ENCODE results near the gene SHC1.

The SHC1 gene

DNA sequence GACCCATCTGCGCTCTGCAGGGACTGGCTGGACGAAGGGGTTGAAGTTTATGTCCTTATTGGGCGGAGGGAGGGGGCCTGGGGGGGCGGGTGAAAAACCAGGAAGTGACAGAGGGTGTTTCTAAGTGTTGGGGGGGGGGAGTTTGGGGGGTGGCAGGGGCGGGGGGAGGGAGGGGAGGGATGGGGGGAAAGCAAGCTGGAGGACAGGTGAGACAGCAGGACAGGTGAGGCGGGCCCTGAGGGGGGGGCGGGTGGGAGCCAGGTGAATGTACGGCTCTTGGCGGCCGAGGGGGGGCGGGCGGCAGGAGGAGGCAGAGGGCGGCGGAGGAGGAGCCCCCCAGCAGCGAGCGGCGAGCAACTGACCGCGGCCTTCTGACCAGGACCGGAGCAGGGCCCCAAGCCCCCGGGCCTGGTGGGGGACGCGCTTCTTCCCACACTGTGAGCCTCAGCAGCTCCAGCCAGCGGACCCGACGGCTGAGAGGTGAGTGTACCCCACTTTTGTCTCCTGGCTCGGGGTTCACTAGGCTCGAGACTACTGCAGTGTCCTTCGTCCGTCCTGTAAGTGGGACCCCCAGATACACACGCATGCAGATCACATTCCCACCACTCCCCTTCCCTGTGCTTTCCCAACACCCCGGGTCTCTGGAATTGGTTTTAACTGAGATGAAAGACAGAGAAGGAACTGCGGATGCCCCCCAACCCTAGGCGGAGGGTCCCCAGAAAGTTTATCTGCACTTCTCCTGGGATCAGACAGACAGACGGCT is 32.1 kb upstream of the SHC1 start, which contains the start of gene ZBTB7B:
TSS of gene ZBTB7B (plus strand) at position 339 of the 763 bp plus-strand sequence. CDS start 11,859 bp downstream, outside the sequence.
- Histone ChIP-seq H3K27ac (peak within 1 kb of the TSS; percentile 98), H3K36me3 (no peaks in the 10 kb centered on the region), H3K9ac (peak within 1 kb of the TSS; percentile 95)

GRCh38 chr1:155001675-155002463 is 31.3 kb upstream of the SHC1 start:
- TF ChIP-seq Cebpa-rat (IDR thresholded peaks at IDR 0.05), result no peak
- H3K9me3 ChIP-seq, result no peaks in the 10 kb centered on the region
- no peaks in the 10 kb centered on the region for H3K27me3 ChIP-seq
- no peaks in the 10 kb centered on the region; the same call in 1 of the 2 replicates for H4K20me1 ChIP-seq
- peak overlapping the region; percentile 86 for H3K9ac ChIP-seq
- H3K36me3 ChIP-seq, result no peaks in the 10 kb centered on the region
- peak overlapping the region; percentile 90 for H3K27ac ChIP-seq
- H3K4me2 ChIP-seq, result peak overlapping the region; percentile 84
- H3K4me1 ChIP-seq, result peaks cover 54% of the 10 kb centered on the region
- peak overlapping the region; percentile 95 for H3K4me3 ChIP-seq

More for the DNA sequence above, 32.1 kb upstream of the SHC1 start, which contains the start of gene ZBTB7B:
- Histone ChIP-seq H3K9me3 (no peaks in the 10 kb centered on the region), H3K4me1 (peaks cover 54% of the 10 kb centered on the region), H4K20me1 (peaks cover 8% of the 10 kb centered on the region; the same call in 1 of the 2 replicates), H3K4me3 (peak within 1 kb of the TSS; percentile 95), H3K27me3 (no peaks in the 10 kb centered on the region), H3K4me2 (peak within 1 kb of the TSS; percentile 100)
- no peak for TF ChIP-seq Cebpa-rat (IDR thresholded peaks at IDR 0.05)

DNA sequence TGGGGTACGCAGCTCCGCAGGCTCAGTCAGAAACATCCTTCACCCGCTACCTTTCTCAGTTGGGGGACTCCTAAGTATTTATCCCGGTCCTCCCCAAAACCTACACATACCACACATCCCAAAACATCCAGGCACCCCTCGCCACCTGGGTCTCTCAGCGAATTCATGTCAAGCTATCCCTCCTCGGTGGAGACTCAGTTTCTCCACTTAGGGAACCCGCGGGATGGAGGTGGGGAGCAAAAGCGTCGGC is 30.8 kb upstream of the SHC1 start:
- H3K9ac ChIP-seq, result peak overlapping the region; percentile 86
- no peaks in the 10 kb centered on the region for H3K36me3 ChIP-seq
- TF ChIP-seq Cebpa-rat (IDR thresholded peaks at IDR 0.05), result no peak
- H3K9me3 ChIP-seq, result no peaks in the 10 kb centered on the region
- H3K27ac ChIP-seq, result peak overlapping the region; percentile 90
- peak overlapping the region; percentile 95 for H3K4me3 ChIP-seq
- H3K27me3 ChIP-seq, result no peaks in the 10 kb centered on the region
- H3K4me2 ChIP-seq, result peak overlapping the region; percentile 84
- H4K20me1 ChIP-seq, result no peaks in the 10 kb centered on the region
- H3K4me1 ChIP-seq, result peaks cover 54% of the 10 kb centered on the region

DNA sequence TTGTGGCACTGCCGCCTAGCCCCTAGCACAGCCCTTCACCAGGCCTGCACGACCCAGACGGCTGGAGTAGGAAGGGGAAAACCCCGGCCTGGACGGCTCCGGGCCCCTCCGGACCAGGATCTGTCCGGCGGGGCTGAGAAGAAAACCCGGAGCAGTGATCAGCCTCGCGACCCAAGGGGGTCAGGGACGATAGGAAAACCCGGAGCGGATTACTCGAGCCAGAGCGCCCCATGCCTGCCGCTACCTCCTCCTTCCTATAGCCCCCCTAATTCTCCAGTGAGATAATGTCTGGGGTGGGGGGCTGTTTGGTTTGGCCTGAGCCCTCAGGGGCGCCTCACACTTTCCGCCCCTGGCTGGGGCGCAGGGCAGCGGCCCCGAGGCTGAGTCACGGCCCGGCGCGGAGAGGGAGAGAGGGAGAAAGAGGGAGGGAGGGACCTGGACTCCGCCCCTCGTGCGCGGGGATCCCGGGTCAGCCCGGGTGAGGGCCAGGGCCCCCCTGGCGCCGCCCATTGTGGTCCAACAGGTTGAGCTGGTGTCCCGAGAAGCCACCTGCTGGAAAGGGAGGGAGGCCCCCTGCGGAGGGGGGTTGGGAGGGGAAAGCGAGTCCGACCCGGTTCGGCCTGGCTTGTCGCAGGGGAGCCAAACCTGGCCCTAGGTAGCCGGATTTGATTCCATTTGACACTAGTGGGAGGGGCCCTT is 30.3 kb upstream of the SHC1 start:
- Histone ChIP-seq H3K4me1 (peaks cover 54% of the 10 kb centered on the region), H3K4me2 (peak overlapping the region; percentile 84), H3K9me3 (no peaks in the 10 kb centered on the region)

GRCh38 chr1:155000411-155000725 is 29.8 kb upstream of the SHC1 start:
- Histone ChIP-seq H4K20me1 (no peaks in the 10 kb centered on the region), H3K9ac (peak overlapping the region; percentile 86), H3K36me3 (no peaks in the 10 kb centered on the region), H3K4me3 (peak overlapping the region; percentile 95), H3K9me3 (no peaks in the 10 kb centered on the region), H3K4me2 (peak overlapping the region; percentile 84), H3K4me1 (peaks cover 49% of the 10 kb centered on the region), H3K27me3 (no peaks in the 10 kb centered on the region), H3K27ac (peak overlapping the region; percentile 90)
- no peak for TF ChIP-seq Cebpa-rat (IDR thresholded peaks at IDR 0.05)

More for the DNA sequence above, 30.3 kb upstream of the SHC1 start:
- Histone ChIP-seq H3K27me3 (no peaks in the 10 kb centered on the region), H3K36me3 (no peaks in the 10 kb centered on the region), H3K27ac (peak overlapping the region; percentile 90), H3K9ac (peak overlapping the region; percentile 86), H3K4me3 (peak overlapping the region; percentile 95), H4K20me1 (no peaks in the 10 kb centered on the region)
- no peak for TF ChIP-seq Cebpa-rat (IDR thresholded peaks at IDR 0.05)

- no peak for TF ChIP-seq Cebpa-rat (IDR thresholded peaks at IDR 0.05)
- no peaks in the 10 kb centered on the region for H3K27me3 ChIP-seq
- peak overlapping the region; percentile 84 for H3K4me2 ChIP-seq
- H3K27ac ChIP-seq, result peak overlapping the region; percentile 52
- peaks cover 50% of the 10 kb centered on the region for H3K4me1 ChIP-seq
- H3K9me3 ChIP-seq, result no peaks in the 10 kb centered on the region
- peak overlapping the region; percentile 95 for H3K4me3 ChIP-seq
- peak overlapping the region; percentile 73 for H3K9ac ChIP-seq
- no peaks in the 10 kb centered on the region for H3K36me3 ChIP-seq
- H4K20me1 ChIP-seq, result no peaks in the 10 kb centered on the region
These were observed 29.2 kb upstream of the SHC1 start for GRCh38 chr1:154999571-155000410.

DNA sequence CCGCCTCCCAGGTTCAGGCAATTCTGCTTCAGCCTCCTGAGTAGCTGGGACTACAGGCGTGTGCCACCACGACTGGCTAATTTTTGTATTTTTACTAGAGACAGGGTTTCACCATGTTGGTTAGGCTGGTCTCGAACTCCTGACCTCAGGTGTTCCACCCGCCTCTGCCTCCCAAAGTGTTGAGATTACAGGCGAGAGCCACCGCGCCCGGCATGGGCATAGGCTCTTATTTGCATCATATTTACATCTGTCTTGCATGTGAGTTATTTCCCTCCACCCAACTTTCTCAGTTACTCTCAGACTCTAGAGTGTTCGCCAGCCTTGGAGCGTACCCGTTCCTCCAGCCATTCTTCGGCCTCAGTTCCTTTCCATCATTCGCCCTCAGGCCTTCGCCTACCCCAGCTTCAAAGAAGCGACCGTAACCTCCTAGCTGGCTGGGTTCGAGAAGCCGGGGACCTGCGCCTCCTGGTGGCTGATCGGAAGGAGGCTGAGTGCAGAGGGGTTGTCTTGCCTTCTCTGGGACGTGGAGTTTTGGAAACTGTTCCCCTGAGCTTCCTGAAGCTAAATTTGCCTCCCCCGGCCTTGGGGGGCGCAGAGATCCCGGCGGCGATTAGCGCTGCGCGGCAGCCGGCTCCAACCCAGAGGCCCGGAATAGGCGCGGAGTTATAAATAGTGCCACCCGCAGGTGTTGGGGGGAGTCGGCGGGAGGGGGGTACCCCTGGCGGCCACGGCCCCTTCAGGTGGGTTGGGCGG is 28.4 kb upstream of the SHC1 start:
- no peak for TF ChIP-seq Cebpa-rat (IDR thresholded peaks at IDR 0.05)
- peaks cover 50% of the 10 kb centered on the region for H3K4me1 ChIP-seq
- 0 out of 2 replicates have a peak, but pooled peaks cover under 1% of the 10 kb centered on the region for H3K36me3 ChIP-seq
- peak overlapping the region; percentile 95 for H3K4me3 ChIP-seq
- H3K9ac ChIP-seq, result peak overlapping the region; percentile 57; the same call in 1 of the 2 replicates
- H3K27ac ChIP-seq, result peak overlapping the region; percentile 35; the same call in 1 of the 2 replicates
- H3K27me3 ChIP-seq, result no peaks in the 10 kb centered on the region
- H3K9me3 ChIP-seq, result no peaks in the 10 kb centered on the region
- H4K20me1 ChIP-seq, result no peaks in the 10 kb centered on the region
- H3K4me2 ChIP-seq, result peak overlapping the region; percentile 84

DNA sequence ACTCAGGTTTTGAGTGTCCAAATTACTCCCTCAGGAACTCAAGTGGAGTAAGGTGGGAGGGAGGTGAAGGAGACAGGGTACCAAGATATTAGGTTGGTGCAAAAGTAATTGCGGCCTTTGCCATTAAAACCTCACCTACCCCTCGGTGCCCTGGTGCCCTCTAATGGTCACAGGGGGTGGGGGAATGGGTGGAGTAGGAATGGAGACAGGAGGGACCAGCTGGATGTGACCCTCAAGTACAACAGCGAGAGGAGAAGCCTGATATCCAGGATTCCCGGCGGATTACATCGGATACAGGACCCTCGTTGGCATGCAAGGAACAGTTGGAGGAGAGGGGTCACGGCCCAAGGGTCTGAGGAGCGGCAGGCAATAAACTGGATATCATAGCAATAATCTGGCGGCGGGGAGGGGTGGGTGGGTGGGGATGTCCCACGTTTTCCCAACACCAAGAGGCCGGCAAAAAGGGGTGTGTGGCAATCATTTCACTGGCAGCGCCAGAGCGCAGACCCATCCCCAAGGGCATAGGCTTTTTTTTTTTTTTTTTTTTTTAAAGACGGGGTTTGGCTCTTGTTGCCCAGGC is 27.7 kb upstream of the SHC1 start:
- 0 out of 2 replicates have a peak, but pooled peaks cover 6% of the 10 kb centered on the region for H3K36me3 ChIP-seq
- H3K4me3 ChIP-seq, result peak overlapping the region; percentile 95
- H4K20me1 ChIP-seq, result no peaks in the 10 kb centered on the region
- no peak for TF ChIP-seq Cebpa-rat (IDR thresholded peaks at IDR 0.05)
- peaks cover 57% of the 10 kb centered on the region for H3K4me1 ChIP-seq
- H3K9me3 ChIP-seq, result no peaks in the 10 kb centered on the region
- H3K27ac ChIP-seq, result peak overlapping the region; percentile 35; the same call in 1 of the 2 replicates
- H3K9ac ChIP-seq, result 0 out of 2 replicates have a peak overlapping the region, but pooled peaks have one; percentile 57
- H3K27me3 ChIP-seq, result no peaks in the 10 kb centered on the region
- peak overlapping the region; percentile 84 for H3K4me2 ChIP-seq

All from BLaER1 (cell line).